ENCODE data around the gene POLR1E.

- TF ChIP-seq CTCF (IDR thresholded peaks at IDR 0.05) (no peak), POLR2A (IDR thresholded peaks at IDR 0.05) (peak; percentile 43)
These were observed 22.5 kb downstream of the POLR1E start for GRCh38 chr9:37508135-37508833.
